ENCODE results near the gene YJEFN3.

Gene YJEFN3

GRCh38 chr19:19537075-19538048, 8.7 kb downstream of the YJEFN3 start:
- no peak for TF ChIP-seq CTCF (conservative IDR thresholded peaks at IDR 0.05; ENCODE audit: low read length)
- peak overlapping the region; percentile 7; the same call in 1 of the 2 replicates for H3K4me3 ChIP-seq (ENCODE audit: low read length)
- DNase-seq (ENCODE audit: low read depth) = no peak

GRCh38 chr19:19538061-19538784, 9.5 kb downstream of the YJEFN3 start, which contains the start of gene CILP2:
TSS of gene CILP2 (plus strand) at chr19:19538265. CDS start at chr19:19538350, 85 bp downstream.
- DNase-seq (ENCODE audit: low read depth) = no peak
- no peak for TF ChIP-seq CTCF (conservative IDR thresholded peaks at IDR 0.05; ENCODE audit: low read length)
- peak within 1 kb of the TSS; percentile 9; the same call in 1 of the 2 replicates for H3K4me3 ChIP-seq (ENCODE audit: low read length)

- no peak overlapping the region for H3K4me3 ChIP-seq (ENCODE audit: low read length)
- DNase-seq (ENCODE audit: low read depth) = no peak
- TF ChIP-seq CTCF (conservative IDR thresholded peaks at IDR 0.05; ENCODE audit: low read length) = no peak
Measured at GRCh38 chr19:19538785-19539166, 10.1 kb downstream of the YJEFN3 start.

- DNase-seq (ENCODE audit: low read depth) = no peak
- TF ChIP-seq CTCF (conservative IDR thresholded peaks at IDR 0.05; ENCODE audit: low read length) = no peak
- no peak overlapping the region for H3K4me3 ChIP-seq (ENCODE audit: low read length)
Measured at GRCh38 chr19:19539698-19540063, 11.0 kb downstream of the YJEFN3 start.

- TF ChIP-seq CTCF (conservative IDR thresholded peaks at IDR 0.05; ENCODE audit: low read length) = no peak
Measured at GRCh38 chr19:19540064-19540714, 11.5 kb downstream of the YJEFN3 start.

GRCh38 chr19:19540715-19541515, 12.2 kb downstream of the YJEFN3 start:
- no peak for DNase-seq (ENCODE audit: low read depth)
- H3K4me3 ChIP-seq (ENCODE audit: low read length) = peak overlapping the region; percentile 26; the same call in 1 of the 2 replicates
- TF ChIP-seq CTCF (conservative IDR thresholded peaks at IDR 0.05; ENCODE audit: low read length) = no peak

More at GRCh38 chr19:19540064-19540714, 11.5 kb downstream of the YJEFN3 start:
- H3K4me3 ChIP-seq (ENCODE audit: low read length) = peak overlapping the region; percentile 26; the same call in 1 of the 2 replicates
- DNase-seq (ENCODE audit: low read depth) = peak; percentile 57
